Endothelial cell of umbilical vein (primary cell): ENCODE data around the gene GSK3A. TPM values are rescaled to one million over a fixed set of nuclear protein-coding genes. Genes with fewer than 3 reads are reported as not detected.

Experiments
- BruUV-seq: library from RNA; stranded (reverse); fragments of 400-500 nt; replicated peaks from 2 replicates; lab custom pipeline; 2021; lab: Mats Ljungman, UMichigan
- CTCF ChIA-PET: fragments of 300-600, 350-600 bp; sonication (Branson Sonifier 250); formaldehyde crosslinking; loops from one replicate; lab custom pipeline; 2021; ENCODE audit warnings: antibody characterized with exemption, inconsistent platforms; lab: Charles Lee
- POLR2A ChIA-PET: fragments of 300-600, 350-600 bp; sonication (Branson Sonifier 250); formaldehyde crosslinking; loops from one replicate; lab custom pipeline; 2021; ENCODE audit warnings: antibody characterized with exemption, inconsistent platforms; lab: Charles Lee
- DNase-seq: peaks from one replicate; pipeline ENCODE4 v3.0.0-alpha.2; 2011; ENCODE audit warnings: low read depth, low spot score
- FAIRE-seq: peaks from 2 replicates; lab custom pipeline; 2011; peaks lifted over from hg19 to GRCh38; lab: Jason Lieb, UNC
- H2AFZ ChIP-seq: 2 replicates; pipeline ENCODE4 v1.6.0; 2012; ENCODE audit warnings: low read depth, low read length, control low read depth, inconsistent platforms
- H3K27ac ChIP-seq: 2 replicates; pipeline ENCODE4 v1.5.1; 2011; ENCODE audit warnings: low read depth, mild to moderate bottlenecking, control low read depth, low read length, moderate library complexity; ENCODE audit not compliant: insufficient read depth
- H3K27me3 ChIP-seq, 2 experiments: 2 replicates each; pipeline versions ENCODE4 v1.6.0 to v1.6.1; 2011; ENCODE audit warnings: low read length in 2 of 2, mixed read lengths in 1 of 2; ENCODE audit not compliant: control insufficient read depth in 2 of 2, insufficient read depth in 2 of 2
- H3K36me3 ChIP-seq, 2 experiments: 2 replicates in 1 of 2; 3 replicates in 1 of 2; pipeline ENCODE4 v1.5.1; 2011; ENCODE audit warnings: low read length in 2 of 2, mild to moderate bottlenecking in 1 of 2, moderate library complexity in 1 of 2; ENCODE audit not compliant: control insufficient read depth in 2 of 2, insufficient read depth in 2 of 2; ENCODE audit errors: extremely low read depth in 1 of 2
- H3K4me1 ChIP-seq: 3 replicates; pipeline ENCODE4 v1.5.1; 2011; ENCODE audit warnings: mild to moderate bottlenecking, low read length; ENCODE audit not compliant: control insufficient read depth, insufficient read depth; ENCODE audit errors: extremely low read depth
- H3K4me2 ChIP-seq: 2 replicates; pipeline ENCODE4 v1.6.1; 2011; ENCODE audit warnings: low read length, control low read depth, mixed read lengths; ENCODE audit not compliant: insufficient read depth
- H3K4me3 ChIP-seq, 3 experiments: fragments of 200-600 bp in 1 of 3; sonication (generic), shearing (Covaris generic) in 1 of 3; replicated peaks in 1 of 3; 2 replicates each; pipeline ENCODE4 v1.5.1; 2011 to 2016; ENCODE audit warnings: control low read depth in 3 of 3, low read length in 3 of 3, mild to moderate bottlenecking in 2 of 3, inconsistent platforms in 1 of 3, low read depth in 1 of 3, moderate library complexity in 1 of 3; ENCODE audit not compliant: insufficient read depth in 1 of 3
- H3K79me2 ChIP-seq: 2 replicates; pipeline ENCODE4 v1.6.0; 2012; ENCODE audit warnings: low read length, inconsistent platforms; ENCODE audit not compliant: control insufficient read depth, insufficient read depth
- H3K9ac ChIP-seq: replicated peaks from 2 replicates; pipeline ENCODE3; 2011; ENCODE audit warnings: low read length, control low read depth; ENCODE audit not compliant: insufficient read depth; ENCODE audit errors: extremely low read depth
- H3K9me1 ChIP-seq: replicated peaks from 3 replicates; pipeline ENCODE4 v1.6.0; 2011; ENCODE audit warnings: mild to moderate bottlenecking, low read length; ENCODE audit not compliant: control insufficient read depth, insufficient read depth; ENCODE audit errors: extremely low read depth
- H3K9me3 ChIP-seq: replicated peaks from 2 replicates; pipeline ENCODE4 v1.5.1; 2012; ENCODE audit warnings: low read length, inconsistent platforms; ENCODE audit not compliant: control insufficient read depth, insufficient read depth
- H4K20me1 ChIP-seq: replicated peaks from 2 replicates; pipeline ENCODE3; 2011; ENCODE audit warnings: mild to moderate bottlenecking, low read length; ENCODE audit not compliant: control insufficient read depth, insufficient read depth; ENCODE audit errors: extremely low read depth
- EZH2 ChIP-seq: IDR thresholded peaks from 2 replicates; pipeline ENCODE4 v1.6.1; 2012; ENCODE audit warnings: borderline replicate concordance, low read depth, mild to moderate bottlenecking, moderate library complexity, low read length, inconsistent platforms; ENCODE audit not compliant: severe bottlenecking
- FOS ChIP-seq: IDR thresholded peaks from 2 replicates; pipeline ENCODE4 v1.6.1; 2011; ENCODE audit warnings: mild to moderate bottlenecking, low read length, moderate library complexity, borderline replicate concordance; ENCODE audit not compliant: insufficient read depth
- GATA2 ChIP-seq: IDR thresholded peaks from 2 replicates; pipeline ENCODE4 v1.7.0; 2011; ENCODE audit warnings: low read depth, mild to moderate bottlenecking, moderate library complexity, mixed read lengths, low read length; ENCODE audit not compliant: insufficient read length, insufficient read depth
- JUN ChIP-seq: IDR thresholded peaks from 2 replicates; pipeline ENCODE4 v1.6.1; 2011; ENCODE audit warnings: borderline replicate concordance, low read depth; ENCODE audit not compliant: insufficient read length, insufficient read depth
- MYC ChIP-seq: IDR thresholded peaks from one replicate; pipeline ENCODE4 v1.6.1; 2011; ENCODE audit warnings: mild to moderate bottlenecking, low read depth, low read length
- POLR2A ChIP-seq: IDR thresholded peaks from 2 replicates; pipeline ENCODE4 v1.6.1; 2012; ENCODE audit warnings: low read depth, mild to moderate bottlenecking, control low read depth, low read length
- POLR2AphosphoS5 ChIP-seq: IDR thresholded peaks from 2 replicates; pipeline ENCODE4 v1.6.1; 2012; ENCODE audit warnings: low read depth, mild to moderate bottlenecking, control low read depth, low read length, moderate library complexity; ENCODE audit not compliant: insufficient read depth
- dilution Hi-C: fragments of 300-500 bp; cut with MboI; formaldehyde crosslinking; loops from one replicate; pipeline ENCODE4 v1.15.0; 2019; ENCODE audit warnings: low sequenced_read_pairs; ENCODE audit not compliant: extremely low pct_ligation_motif_present
- intact Hi-C: fragments of 100-400 bp; cut with micrococcal nuclease; formaldehyde crosslinking; loops from one replicate; pipeline ENCODE4 v1.10.0; 2022
- polyA plus RNA-seq, 4 experiments: library from polyadenylated mRNA; depleted of rRNA in 3 of 4; stranded (reverse) in 3 of 4; unstranded in 1 of 4; fragments of >200 nt; gene quantifications; 2 replicates each; pipeline versions ENCODE4 v1.2.1 to v1.2.3, GENCODE V29; 2011 to 2012; ENCODE audit warnings: missing spikeins in 1 of 4
- total RNA-seq: library from RNA; stranded (reverse); gene quantifications from 2 replicates; pipeline ENCODE4 v1.2.3, GENCODE V29; 2021
- TF ChIP-seq, protein P1 (sequence below), 2 donors: IDR thresholded peaks; 1 replicate in 1 of 2; 2 replicates in 1 of 2; pipeline ENCODE4 v1.5.1; 2011; ENCODE audit warnings: low read length in 2 of 2, mild to moderate bottlenecking in 2 of 2, moderate library complexity in 2 of 2, control low read depth in 1 of 2, inconsistent platforms in 1 of 2, low read depth in 1 of 2; ENCODE audit not compliant: insufficient read depth in 1 of 2; ENCODE audit errors: extremely low read depth in 1 of 2
- TF ChIP-seq, protein P2 (sequence below): IDR thresholded peaks from 2 replicates; pipeline ENCODE4 v1.6.1; 2011; ENCODE audit not compliant: insufficient read depth, insufficient read length

GSK3A gene
- total and polyA plus RNA-seq, 2 donors (not counting 3 experiments of a cell fraction or from before 2014, with no cell fraction given) = 49.5 to 73.7 TPM

DNA sequence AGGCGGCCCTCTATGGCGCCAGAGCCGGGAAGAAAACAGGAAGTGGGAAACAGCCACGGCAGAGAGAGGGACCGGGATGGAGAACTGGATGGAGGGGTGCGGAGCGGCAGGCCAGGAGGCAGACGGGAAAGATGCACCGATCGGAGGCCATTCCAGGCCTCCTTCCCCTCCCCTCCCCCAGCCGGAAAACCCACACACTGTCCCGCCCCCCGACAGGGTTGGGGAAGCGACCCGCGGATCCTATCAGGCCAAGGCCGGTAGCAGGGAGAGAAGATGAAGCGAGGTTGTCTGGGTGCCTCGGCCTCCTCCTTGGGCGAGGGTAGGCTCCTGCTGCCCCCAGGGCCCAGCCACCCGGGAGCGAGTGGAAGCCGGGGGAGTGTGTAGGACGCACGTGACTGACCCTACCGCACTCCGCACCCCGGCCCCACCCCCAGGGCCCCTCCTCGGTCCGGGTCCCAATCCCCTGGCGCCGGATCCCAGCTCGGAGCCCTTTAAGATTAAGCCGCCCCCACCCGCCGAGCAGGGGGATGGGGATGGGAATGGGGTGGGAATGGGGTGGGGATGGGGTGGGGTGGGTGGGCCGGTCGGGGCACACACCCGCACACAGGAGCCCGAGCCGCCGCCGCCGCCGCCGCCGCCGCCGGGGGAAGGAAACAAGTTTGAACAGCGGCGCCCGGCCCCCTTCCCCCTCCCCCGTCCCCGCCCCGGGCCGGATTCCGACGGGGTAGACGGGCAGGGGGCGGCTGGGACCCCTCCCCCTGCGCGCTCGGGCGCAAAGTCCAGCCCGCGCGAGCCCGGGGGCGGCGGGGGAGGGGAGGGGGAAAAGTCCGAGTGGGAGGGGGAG is 11.1 kb upstream of the GSK3A start:
- H3K4me2 ChIP-seq = peak overlapping the region; percentile 57
- intact Hi-C loops = loop anchor here (1.0 kb wide), 1 partner anchor 9 kb away; no protein-coding TSS in a partner anchor
- peak overlapping the region; percentile 89 for H3K9ac ChIP-seq
- H3K27me3 ChIP-seq = no peaks in the 10 kb centered on the region
- dilution Hi-C loops = no loop called here
- no peak overlapping the region for H2AFZ ChIP-seq
- H3K9me3 ChIP-seq = no peaks in the 10 kb centered on the region
- ChIA-PET CTCF (interaction anchor here (11.8 kb wide), 1 partner anchor 26 kb away, joined by 365 read pairs; no protein-coding TSS in a partner anchor), POLR2A (no interaction called here)
- H4K20me1 ChIP-seq = no peaks in the 10 kb centered on the region
- peak; percentile 71 for FAIRE-seq
- no peak for TF ChIP-seq FOS
- peak; percentile 75 for TF ChIP-seq POLR2AphosphoS5
- no peak for TF ChIP-seq MYC
- TF ChIP-seq, protein P1, sequence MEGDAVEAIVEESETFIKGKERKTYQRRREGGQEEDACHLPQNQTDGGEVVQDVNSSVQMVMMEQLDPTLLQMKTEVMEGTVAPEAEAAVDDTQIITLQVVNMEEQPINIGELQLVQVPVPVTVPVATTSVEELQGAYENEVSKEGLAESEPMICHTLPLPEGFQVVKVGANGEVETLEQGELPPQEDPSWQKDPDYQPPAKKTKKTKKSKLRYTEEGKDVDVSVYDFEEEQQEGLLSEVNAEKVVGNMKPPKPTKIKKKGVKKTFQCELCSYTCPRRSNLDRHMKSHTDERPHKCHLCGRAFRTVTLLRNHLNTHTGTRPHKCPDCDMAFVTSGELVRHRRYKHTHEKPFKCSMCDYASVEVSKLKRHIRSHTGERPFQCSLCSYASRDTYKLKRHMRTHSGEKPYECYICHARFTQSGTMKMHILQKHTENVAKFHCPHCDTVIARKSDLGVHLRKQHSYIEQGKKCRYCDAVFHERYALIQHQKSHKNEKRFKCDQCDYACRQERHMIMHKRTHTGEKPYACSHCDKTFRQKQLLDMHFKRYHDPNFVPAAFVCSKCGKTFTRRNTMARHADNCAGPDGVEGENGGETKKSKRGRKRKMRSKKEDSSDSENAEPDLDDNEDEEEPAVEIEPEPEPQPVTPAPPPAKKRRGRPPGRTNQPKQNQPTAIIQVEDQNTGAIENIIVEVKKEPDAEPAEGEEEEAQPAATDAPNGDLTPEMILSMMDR (IDR thresholded peaks at IDR 0.05; ENCODE audit: extremely low read depth in 1 of 2, insufficient read depth in 1 of 2, low read depth in 1 of 2, low read length in 2 of 2) = no peak
- peak; percentile 82 for TF ChIP-seq POLR2A
- TF ChIP-seq EZH2 = no peak
- no peak for TF ChIP-seq JUN
- TF ChIP-seq GATA2 = no peak
- TF ChIP-seq, protein P2, sequence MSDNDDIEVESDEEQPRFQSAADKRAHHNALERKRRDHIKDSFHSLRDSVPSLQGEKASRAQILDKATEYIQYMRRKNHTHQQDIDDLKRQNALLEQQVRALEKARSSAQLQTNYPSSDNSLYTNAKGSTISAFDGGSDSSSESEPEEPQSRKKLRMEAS = no peak
- peaks cover 34% of the 10 kb centered on the region for H3K4me1 ChIP-seq
- no peaks in the 10 kb centered on the region for H3K9me1 ChIP-seq
- H3K4me3 ChIP-seq = peak overlapping the region; percentile 83 to 98 (median 94)
- peak; percentile 49 for DNase-seq
- no TSS peak for BruUV-seq
- H3K36me3 ChIP-seq = peaks cover 7 to 19% of the 10 kb centered on the region in 2 experiments
- peak overlapping the region; percentile 64 for H3K27ac ChIP-seq
- peaks cover 53% of the 10 kb centered on the region for H3K79me2 ChIP-seq
